DMS79 (cell line): ENCODE measurements around the gene NEU2.

ENCODE experiments used
- DNase-seq: peaks from one replicate; lab custom pipeline; 2025; lab: John Stamatoyannopoulos, UW

NEU2 gene

DNA sequence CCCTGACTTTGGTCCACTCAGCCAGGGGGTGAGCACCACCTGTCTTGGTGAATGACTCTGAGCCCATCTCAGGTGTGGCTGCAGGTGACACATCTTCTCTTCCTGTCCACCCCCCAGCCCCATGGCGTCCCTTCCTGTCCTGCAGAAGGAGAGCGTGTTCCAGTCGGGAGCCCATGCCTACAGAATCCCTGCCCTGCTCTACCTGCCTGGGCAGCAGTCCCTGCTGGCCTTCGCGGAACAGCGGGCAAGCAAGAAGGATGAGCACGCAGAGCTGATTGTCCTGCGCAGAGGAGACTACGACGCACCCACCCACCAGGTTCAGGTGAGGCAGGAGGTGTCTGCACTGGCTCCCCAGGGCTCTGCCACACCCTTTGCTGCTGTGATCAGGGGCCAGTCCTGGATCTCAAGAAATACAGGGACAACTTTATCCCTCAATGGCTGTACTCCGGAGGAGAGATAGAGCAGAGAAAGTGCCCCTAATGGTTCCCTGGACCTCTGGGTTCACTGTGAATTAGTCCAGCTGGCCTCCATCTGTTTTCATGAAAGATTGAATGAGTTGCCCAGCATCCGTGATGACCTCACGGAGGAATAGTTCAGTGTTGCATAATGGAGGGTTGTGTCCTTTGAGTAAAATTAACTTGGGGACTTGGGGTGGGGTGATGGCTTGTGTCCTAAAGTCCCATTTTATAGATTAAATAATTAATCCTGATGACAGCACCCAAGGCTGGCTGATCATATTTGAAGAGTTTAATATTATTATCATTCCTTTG is at the start of gene NEU2:
Gene NEU2 (plus strand): TSS at position 122 of the 770 bp plus-strand sequence. CDS start 0 bp downstream, at position 122.
- no peak for DNase-seq

- no peak for DNase-seq
Measured at GRCh38 chr2:232982926-232983668, 49.4 kb upstream of the NEU2 start.

- DNase-seq, result no peak
Measured at GRCh38 chr2:232983669-232984140, 48.8 kb upstream of the NEU2 start.

DNA sequence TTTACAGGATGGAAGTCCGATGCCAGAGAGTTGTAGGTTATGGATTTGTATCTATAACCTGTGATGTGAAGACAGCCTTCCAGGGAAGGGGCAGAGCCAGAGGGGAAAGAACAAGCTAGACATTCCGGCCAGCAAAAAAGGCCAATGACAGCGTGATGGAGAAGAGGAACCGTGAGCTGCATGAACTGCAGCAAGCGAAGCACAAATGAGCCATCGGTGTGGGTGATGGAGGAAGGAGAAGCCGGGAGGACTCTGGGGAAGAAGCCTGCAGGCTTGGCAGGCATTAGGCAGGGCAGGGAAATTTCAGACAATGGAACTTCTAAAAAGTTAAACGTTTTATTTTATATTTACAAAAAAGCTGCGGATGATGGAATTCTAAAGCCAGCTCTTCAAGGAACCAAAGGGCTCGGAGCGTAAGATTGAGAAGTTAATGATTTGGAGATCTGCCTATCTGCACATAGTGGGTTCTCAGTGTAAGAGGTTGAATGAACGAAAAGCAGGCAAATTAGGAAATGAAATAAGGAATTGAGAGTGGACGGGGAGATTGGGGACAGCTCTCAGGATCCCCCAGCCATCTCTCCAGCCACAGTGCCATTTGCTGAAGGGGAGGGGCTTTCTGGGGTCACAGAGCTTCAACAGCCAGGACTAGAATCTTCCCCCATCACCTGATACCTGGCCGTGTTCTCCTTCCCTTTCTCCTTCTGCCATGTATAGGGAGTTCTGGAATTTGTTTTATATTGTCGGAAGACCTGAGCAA is 47.8 kb upstream of the NEU2 start:
- DNase-seq, result no peak

DNA sequence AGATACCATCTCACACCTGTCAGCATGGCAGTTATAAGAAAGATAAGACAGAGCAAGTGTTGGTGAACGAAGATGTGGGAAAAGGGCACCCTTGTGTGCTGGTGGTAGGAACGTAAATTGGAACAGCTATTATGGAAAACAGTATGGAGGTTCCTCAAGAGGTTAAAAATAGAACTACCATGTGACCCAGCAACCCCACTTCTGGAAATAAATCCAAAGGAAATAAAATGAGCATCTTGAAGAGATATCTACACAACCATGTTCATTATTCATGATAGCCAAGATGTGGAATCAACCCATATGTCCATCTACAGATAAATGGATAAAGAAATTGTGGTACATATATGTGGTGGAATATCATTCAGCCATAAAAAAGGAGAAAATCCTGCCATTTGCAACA is 46.3 kb upstream of the NEU2 start:
- no peak for DNase-seq

DNA sequence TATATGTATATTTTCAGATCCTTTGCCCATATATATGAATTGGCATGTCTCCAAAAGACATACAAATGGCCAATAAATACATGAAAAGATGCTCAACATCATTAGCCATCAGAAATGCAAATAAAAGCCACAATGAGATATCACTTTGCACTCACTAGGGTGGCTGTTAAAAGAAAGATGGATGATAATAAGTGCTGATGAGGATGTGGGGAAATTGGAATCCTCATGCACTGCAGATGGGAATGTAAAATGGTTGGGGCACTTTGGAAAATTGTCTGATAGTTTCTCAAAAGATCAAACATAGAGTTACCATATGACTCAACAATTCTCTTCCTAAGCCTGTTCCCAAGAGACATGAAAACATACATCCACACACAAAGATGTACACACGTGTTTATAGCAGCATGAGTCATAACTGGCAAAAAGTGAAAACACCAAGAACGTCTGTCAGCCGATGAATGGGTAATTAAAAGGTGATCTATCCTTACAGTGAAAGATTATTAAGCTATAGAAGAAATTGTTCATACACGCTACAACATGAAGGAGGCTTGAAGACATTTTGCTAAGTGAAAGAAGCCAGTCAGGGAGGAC is 39.1 kb upstream of the NEU2 start:
- no peak for DNase-seq

DNA sequence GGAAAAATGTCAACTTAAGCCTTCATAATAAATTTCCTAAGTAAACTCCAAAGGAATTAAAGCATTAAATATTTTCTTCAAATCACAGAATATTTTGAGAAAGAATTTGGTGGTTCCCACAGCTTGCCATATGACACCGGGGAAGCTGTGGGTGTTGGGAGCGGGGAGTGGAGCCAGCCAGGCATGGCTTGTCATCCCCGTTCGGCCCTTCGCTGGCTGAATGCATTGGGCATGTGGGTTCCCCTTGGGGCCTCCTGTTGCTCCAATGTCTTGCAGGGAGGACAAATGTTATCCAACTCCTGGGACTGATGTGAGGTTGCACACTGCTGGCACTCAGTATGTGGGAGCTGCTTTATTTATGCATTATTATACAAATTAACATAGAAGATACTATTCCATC is 38.0 kb upstream of the NEU2 start:
- no peak for DNase-seq

- no peak for DNase-seq
Measured at GRCh38 chr2:232997749-232998665, 34.5 kb upstream of the NEU2 start.

DNA sequence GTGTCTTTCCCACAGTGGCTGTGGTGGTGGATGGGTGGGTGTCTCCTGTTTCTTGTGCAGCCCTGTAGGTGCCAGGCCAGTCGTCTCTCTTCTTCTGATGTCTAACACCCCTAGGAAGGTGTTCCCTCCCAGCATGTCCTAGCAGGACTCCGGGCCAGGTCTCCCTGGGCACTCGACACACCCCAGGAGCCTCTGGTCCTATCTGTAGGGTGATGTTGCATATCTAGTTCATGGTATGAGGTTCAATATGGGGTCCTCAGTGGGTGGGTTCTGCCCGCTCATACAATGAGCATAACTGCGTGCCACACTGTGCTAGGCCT is 33.8 kb upstream of the NEU2 start:
- no peak for DNase-seq

DNA sequence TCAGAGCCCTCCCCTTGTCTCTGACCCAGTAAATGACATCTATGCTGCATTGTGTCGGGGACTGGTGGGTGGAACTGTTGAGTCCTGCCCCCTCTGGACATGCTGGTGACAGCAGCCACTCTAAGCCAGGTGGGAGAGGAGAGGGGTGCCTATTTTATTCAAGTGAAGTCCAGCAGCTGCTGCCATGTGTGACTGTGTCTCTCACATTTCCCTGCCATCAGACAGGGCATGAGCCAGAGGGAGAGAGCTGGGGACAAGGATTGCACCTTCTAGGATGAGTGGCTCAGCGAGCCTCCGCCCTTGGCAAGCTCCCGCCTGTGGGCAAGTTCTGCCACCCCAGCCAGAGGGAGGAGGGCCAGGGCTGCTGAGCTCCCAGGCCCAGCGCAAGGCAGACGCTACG is 33.1 kb upstream of the NEU2 start:
- no peak for DNase-seq

DNA sequence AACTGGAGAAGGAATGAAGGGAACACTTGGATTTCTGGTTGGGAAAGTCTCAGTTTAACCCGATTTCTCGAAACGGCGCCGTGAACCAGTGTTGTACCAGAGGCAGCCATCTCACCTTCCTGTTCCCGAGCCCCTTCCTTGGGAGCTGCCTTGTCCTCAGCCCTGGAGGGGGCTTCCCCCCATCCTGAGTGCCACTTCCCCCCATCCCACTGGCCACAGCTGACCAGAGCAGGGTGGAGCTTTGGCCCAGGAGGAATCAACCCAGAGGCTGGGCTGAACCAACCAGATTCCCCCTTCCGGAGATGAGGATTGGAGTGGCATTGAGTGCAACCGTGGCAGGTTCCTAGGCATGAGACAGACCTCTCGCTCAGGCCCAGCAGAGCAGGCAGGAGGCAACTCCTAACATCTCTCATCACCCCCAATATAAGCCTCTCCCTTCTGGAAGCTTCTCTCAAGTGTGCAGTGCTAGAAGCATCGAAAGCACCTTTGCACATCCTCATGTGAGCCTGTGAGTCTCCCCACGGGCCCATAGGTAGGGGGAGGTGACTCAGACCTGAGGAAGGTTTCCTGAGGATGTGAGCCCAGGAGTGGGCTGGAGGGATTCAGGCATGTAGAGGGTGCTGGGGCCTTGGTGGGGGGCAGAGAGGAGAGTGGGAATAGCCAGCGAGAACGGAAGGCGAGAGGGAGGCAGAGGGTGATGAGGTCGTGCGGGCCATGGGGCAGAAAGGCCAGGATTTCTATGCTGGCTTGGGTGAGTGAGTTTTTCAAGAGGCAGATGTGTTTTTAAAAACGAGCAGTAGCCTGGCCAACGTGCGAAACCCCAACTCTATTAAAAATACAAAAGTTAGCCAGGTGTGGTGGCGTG is 31.4 kb upstream of the NEU2 start:
- no peak for DNase-seq

DNA sequence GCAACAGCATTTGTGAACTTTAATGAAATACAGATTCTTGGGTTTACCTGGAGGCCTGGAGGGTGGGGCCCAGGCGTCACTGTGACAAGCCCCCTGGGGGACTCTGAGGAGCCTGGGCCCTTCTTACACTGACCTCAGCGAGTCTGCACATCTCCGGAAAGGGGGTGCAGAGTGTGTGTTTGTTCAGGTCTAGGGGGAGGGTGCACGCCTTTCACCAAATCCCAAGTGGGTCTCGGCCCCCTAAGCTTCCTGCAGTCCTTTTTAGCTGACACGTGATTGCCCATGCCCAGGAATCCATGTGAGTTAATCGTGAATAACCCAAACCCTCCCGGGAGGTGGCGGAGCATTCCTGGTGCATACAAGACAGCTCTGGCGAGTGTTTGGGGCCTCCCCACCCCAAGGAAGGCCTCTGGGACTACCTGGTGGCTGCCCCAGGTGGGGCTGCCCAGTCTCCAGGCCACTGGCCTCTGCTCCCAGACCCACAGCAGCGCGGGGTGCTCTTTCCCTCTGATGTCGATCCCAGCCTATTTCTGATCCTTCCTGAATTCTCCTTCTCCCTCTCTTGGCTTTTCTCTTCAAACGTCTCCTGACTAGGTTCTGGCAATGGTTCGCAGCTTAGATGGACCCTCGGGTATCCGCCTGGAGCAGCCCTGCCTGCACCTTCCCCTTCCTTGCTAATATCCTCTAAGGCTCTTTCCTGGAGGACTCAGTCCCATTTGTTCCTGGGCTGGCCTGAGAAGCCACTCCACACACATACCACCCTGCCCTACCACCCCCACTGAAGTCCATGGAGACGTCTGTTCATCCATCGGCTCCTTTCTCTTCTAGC is 29.4 kb upstream of the NEU2 start:
- DNase-seq, result no peak

DNA sequence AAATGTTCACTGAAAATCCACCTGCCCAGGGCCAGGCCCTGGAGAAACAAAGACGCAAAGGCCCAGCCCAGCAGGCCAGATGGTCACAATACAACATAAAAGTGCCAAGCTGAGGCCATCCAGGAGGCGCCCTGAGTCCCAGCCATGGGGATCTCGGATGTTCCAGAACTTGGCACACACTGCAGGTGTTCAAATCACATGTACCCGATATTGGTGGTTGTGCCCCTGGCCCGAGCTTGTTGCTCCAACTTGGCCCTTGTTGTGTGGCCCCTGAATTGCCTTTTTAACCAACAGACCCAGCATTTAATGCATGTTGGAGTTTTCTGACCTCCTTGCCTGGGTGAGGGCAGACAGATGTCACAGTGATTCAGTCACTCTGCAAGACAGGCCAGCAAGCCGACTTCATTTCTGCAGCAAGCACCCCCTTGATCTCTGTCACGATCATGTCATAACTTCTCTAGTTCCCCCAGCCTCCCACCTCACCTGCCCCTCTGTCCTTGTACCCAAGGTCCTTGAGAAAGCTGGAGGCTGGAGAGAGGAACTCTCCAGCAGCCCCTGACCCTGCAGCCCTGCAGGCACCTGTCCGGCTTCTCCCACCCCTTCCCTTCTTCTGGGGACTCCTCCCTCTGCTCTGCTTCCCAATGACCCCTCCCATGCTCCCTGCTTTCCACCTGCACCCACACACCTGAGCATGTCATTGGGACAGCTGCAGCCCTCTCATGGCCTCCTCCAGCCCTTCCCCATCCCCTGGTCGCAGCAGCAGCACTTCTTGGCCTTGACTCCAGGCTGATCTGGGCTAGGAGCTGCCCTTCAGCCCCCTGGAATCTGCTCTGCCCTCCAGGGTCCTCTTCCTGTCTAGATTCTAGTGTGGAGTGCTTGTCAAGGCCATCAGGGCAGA is 28.6 kb upstream of the NEU2 start:
- DNase-seq, result no peak

GRCh38 chr2:233005096-233005495 is 27.4 kb upstream of the NEU2 start:
- no peak for DNase-seq

GRCh38 chr2:233006648-233007047 is 25.8 kb upstream of the NEU2 start:
- no peak for DNase-seq

GRCh38 chr2:233007270-233007669 is 25.2 kb upstream of the NEU2 start:
- no peak for DNase-seq

GRCh38 chr2:233007739-233008138 is 24.7 kb upstream of the NEU2 start:
- DNase-seq, result no peak

GRCh38 chr2:233009661-233010060 is 22.8 kb upstream of the NEU2 start:
- DNase-seq, result no peak
